GM19438 (cell line): ENCODE measurements around the gene SCAI.
"Not testable (repeated sequence)": the region's sequence is repeated elsewhere in the genome, so short reads cannot be mapped to it uniquely, and the experiment has no call there.

ENCODE experiments used
- ATAC-seq: cut with Tn5 transposase; IDR thresholded peaks from one replicate; pipeline ENCODE4 v1.9.1; 2021; ENCODE audit warnings: low read depth; ENCODE audit not compliant: unreplicated experiment

Gene SCAI

DNA sequence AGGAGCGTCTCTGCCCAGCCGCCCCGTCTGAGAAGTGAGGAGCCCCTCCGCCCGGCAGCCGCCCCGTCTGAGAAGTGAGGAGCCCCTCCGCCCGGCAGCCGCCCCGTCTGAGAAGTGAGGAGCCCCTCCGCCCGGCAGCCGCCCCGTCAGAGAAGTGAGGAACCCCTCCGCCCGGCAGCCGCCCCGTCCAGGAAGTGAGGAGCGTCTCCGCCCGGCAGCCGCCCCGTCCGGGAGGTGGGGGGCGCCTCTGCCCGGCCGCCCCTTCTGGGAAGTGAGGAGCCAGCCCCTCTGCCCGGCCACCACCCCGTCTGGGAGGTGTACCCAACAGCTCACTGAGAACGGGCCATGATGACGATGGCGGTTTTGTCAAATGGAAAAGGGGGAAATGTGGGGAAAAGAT lies 34.8 kb downstream of the SCAI start:
- not testable (repeated sequence) for ATAC-seq

GRCh38 chr9:125106285-125106893 lies 36.9 kb downstream of the SCAI start:
- no peak for ATAC-seq

DNA sequence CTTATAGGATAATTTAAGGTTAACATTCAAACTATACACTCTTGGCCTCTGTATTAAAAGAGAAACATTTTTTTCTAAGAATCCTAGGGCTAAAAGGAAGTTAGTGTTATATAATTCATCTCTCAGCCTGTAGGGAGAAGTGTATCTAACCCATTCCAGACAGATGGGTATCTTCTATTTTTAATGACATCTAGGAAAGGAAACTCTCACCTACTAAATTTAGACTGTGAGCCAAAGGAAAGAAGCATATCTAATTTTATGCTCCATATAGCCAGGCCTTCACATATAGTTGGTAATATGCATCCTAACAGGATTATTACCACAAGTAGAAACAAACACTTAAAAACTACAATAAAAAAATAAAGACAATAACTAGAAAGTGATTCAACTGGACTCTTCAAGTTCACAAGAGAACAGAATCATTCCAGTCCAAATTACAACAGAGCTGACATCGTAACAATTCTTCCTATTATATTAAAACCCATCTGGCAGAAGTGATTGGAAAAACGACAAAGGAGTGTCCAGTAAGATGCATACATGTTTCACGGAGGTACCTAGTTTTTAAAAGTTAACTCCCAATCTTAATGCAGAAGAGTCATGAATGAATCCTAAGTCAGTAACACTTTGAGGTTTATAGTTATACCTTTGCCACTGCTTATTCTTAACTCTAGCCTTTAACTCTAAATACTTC lies 39.4 kb downstream of the SCAI start:
- no peak for ATAC-seq

DNA sequence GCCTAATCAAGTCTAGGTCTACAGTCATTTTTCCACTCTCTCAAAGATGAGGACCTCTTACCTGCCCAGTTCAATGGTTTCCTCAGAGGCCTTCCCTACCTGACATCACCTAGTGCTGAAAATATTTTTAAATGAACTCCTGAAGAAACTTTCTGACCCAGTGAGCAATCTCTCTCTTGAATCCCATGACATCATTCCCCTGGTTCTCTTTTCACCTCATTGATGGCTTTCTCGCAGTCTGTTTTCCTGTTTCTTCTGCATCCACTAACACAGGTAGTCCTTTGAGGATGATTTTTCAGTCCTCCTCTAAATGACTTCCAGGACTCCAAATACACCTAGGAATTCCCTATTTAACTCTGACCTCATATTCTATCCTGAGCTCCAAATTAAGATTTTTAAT lies 40.3 kb downstream of the SCAI start:
- no peak for ATAC-seq

DNA sequence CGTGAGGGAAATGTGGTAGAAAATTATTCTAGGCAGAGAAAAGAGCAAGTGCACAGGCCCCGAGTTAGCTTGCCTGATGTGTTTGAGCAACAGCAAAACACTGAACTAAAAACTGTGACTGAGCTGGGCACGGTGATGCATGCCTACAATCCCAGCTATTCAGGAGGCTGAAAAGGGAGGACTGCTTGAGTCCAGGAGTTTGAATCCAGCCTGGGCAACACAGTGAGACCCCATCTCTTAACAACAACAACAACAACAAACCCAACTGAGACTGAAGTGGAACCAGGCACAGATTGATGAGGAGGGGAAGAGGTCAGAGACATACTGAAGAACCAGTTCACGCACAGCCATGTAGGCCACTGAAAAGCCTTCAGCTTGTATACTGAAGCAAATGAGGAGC lies 42.5 kb downstream of the SCAI start:
- ATAC-seq, result no peak

DNA sequence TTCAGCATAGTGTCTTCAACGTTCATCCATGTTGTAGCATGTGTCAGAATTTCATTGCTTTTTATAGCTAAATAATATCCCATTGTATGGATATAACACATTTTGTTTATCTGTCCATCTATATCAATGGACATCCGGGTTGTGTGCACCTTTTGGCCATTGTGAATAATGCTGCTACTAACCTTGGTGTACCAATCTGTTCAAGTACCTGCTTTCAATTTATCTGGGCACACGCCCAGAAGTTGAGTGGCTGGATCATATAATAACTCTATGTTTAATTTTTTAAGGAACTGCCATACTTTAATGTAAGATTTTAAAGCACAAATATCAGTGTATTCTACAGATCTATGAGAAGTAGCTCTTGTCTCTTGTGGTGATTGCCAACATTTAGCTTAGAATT lies 43.5 kb downstream of the SCAI start:
- ATAC-seq, result no peak

DNA sequence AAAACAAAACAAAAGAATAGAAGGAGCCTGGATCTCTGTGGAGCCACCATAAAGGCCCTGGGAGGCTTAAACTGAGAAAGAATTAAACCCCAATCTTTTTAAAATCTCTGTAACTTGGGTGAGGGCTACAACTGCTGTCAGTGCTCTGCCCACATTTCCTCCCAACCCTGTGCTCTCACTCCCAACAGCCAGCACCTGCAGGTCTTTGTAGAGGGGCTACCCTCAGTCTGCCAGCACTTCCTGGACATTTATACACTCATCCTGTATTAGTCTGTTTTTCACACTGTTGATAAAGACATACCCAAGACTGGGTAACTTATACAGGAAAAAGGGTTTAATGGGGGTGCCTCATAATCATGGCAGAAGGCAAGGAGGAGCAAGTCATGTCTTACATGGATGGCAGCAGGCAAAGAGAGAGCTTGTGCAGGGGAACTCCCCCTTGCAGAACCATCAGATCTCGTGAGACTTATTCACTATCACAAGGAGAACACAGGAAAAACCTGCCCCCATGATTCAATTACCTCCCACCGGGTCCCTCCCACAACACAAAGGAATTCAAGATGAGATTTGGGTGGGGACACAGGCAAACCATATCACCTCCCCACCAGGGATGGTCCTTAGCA lies 47.4 kb downstream of the SCAI start:
- ATAC-seq, result no peak

- ATAC-seq, result no peak
These were observed 52.2 kb downstream of the SCAI start for GRCh38 chr9:125091121-125091520.

DNA sequence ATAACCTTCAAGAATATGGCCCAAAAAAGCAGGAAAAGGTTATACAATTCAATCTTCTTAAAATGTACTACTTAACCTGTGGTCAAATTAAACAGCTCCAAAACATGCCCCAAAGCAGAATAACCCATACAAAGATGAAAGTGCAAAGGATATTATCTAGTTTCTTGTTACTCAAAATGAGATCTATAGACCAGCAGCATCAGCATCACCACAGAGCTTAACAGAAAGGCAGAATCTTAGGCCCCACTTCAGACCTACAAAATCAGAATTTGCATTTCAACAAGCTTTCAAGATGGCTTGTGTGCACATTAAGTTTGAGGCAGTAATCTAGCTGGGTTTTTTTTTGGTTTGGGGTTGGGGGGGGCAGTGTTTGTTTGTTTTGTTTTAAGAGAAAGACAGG lies 54.0 kb downstream of the SCAI start:
- ATAC-seq, result no peak

- ATAC-seq, result no peak
These were observed 54.6 kb downstream of the SCAI start for GRCh38 chr9:125088752-125089151.

- no peak for ATAC-seq
These were observed 57.4 kb downstream of the SCAI start for GRCh38 chr9:125085703-125086477.

- not testable (repeated sequence) for ATAC-seq
These were observed 61.1 kb downstream of the SCAI start for GRCh38 chr9:125082197-125082596.

- not testable (repeated sequence) for ATAC-seq
These were observed 62.5 kb downstream of the SCAI start for GRCh38 chr9:125080797-125081196.

DNA sequence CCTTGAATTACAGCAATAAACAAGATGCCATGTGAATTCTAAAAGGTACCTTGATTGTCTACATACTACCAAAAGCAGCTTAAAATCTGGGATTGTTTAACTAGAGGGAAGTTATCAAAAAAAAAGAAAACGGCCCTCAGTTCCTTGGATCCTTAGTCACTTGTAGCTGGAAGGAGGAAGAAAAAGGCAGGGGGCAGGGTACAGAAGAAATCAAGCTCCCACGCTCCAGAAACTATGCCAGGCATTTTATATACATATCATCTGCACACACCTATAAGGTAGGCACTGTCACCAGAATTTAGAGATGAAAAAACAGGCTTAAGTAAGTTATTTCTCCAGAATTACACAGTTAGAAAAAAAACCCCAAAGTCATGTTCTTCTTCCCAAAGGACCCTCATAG lies 63.4 kb downstream of the SCAI start:
- no peak for ATAC-seq

- ATAC-seq, result no peak
These were observed 67.3 kb downstream of the SCAI start for GRCh38 chr9:125075997-125076396.

GRCh38 chr9:125074976-125075375 lies 68.4 kb downstream of the SCAI start:
- ATAC-seq, result no peak

- ATAC-seq, result no peak
These were observed 76.3 kb downstream of the SCAI start for GRCh38 chr9:125066839-125067619.

GRCh38 chr9:125061391-125061790 lies 81.9 kb downstream of the SCAI start:
- no peak for ATAC-seq

DNA sequence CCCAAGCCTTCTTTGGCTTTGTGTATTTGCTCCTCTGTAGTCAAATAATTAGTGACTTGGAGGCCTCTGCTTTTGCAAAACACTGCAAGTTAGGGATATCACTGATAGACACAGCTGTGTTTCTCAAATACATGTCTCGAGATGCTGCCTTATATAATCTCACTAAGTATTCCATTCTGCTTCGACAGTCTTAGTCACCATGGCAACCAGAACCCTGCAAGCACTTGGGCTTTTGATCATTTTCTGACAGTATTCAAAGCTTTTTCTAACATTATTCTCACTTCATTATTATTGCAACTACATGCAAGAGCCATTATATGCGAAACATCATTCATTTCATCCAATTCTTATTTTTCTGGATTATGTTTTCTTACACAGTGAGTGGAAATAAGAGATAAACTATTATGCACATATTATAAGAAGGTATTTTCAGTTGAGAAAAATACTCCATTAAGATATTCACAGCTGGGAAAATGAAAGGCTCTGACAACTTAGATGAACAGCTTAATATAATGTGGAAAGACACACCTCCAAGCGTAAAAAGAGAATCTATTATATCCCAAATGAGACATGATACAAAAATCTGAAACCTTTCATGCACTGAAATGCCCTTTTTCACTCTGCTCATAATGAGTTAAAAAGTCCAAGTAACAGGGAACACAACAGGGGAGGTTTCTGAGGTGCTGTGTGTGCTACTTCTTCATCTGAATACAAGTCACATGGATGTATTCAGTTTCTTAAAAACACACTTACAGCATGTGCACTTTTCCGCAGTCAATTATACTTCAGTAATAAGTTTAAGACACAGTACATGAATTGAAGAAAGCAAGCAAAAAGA lies 93.9 kb downstream of the SCAI start:
- no peak for ATAC-seq

DNA sequence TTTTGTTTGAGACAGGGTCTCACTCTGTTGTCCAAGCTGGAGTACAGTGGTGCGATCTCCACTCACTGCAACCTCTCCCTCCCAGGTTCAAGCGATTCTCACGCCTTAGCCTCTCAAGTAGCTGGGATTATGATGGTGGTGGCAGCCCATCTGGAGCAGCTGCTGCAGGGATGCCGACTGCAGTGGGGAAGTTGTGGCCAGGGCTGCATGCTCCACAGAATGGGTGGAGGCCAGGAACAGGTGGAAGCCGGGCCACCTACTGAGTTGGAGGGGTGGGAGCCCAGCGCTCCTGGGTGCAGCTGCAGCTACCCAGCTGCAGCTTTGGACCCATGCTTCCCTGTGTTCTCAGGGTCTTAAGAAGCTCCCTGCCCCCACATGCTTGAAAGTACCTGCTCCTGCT lies 99.7 kb downstream of the SCAI start:
- no peak for ATAC-seq
